Mucosa of stomach (tissue), 1 donor: Measurements from ENCODE around the gene DEAF1.
A peak's percentile ranks its signal among the peaks of the same experiment; 100 is the strongest.

Source experiments
- H3K27me3 ChIP-seq: one replicate; pipeline ENCODE4 v1.7.0; 2013; ENCODE audit warnings: mild to moderate bottlenecking, low read length; ENCODE audit not compliant: control insufficient read depth, insufficient read depth
- H3K36me3 ChIP-seq: one replicate; pipeline ENCODE4 v1.7.0; 2013; ENCODE audit warnings: low read length; ENCODE audit not compliant: control insufficient read depth, insufficient read depth
- H3K4me1 ChIP-seq: one replicate; pipeline ENCODE4 v1.7.0; 2013; ENCODE audit warnings: mild to moderate bottlenecking, low read length; ENCODE audit not compliant: control insufficient read depth, insufficient read depth
- H3K4me3 ChIP-seq: one replicate; pipeline ENCODE4 v1.7.0; 2013; ENCODE audit warnings: low read length
- H3K9ac ChIP-seq: one replicate; pipeline ENCODE4 v1.7.0; 2013; ENCODE audit warnings: mild to moderate bottlenecking, low read length, moderate library complexity
- H3K9me3 ChIP-seq: one replicate; pipeline ENCODE4 v1.7.0; 2013; ENCODE audit warnings: mild to moderate bottlenecking, low read length, moderate library complexity; ENCODE audit not compliant: control insufficient read depth
- donor health status: Pancreatic carcinoma.

Gene DEAF1

GRCh38 chr11:627308-627576 lies 67.8 kb downstream of the DEAF1 start:
- H3K27me3 ChIP-seq = peaks cover 4% of the 10 kb centered on the region
- H3K9ac ChIP-seq = no peak overlapping the region
- no peaks in the 10 kb centered on the region for H3K36me3 ChIP-seq
- no peaks in the 10 kb centered on the region for H3K9me3 ChIP-seq
- H3K4me1 ChIP-seq = peaks cover 33% of the 10 kb centered on the region
- no peak overlapping the region for H3K4me3 ChIP-seq

GRCh38 chr11:626475-627307 lies 68.3 kb downstream of the DEAF1 start, which contains the start of gene SCT:
Gene SCT (minus strand): TSS chr11:627181. CDS start chr11:627143, 38 bp downstream.
- H3K4me1 ChIP-seq = peaks cover 33% of the 10 kb centered on the region
- no peaks in the 10 kb centered on the region for H3K9me3 ChIP-seq
- H3K4me3 ChIP-seq = no peak within 1 kb of the TSS
- H3K9ac ChIP-seq = no peak within 1 kb of the TSS
- H3K36me3 ChIP-seq = no peaks in the 10 kb centered on the region
- peaks cover 4% of the 10 kb centered on the region for H3K27me3 ChIP-seq

GRCh38 chr11:625636-626268 lies 69.3 kb downstream of the DEAF1 start:
- Histone ChIP-seq H3K4me1 (peaks cover 33% of the 10 kb centered on the region), H3K4me3 (no peak overlapping the region), H3K36me3 (no peaks in the 10 kb centered on the region), H3K27me3 (peaks cover 4% of the 10 kb centered on the region), H3K9ac (peak overlapping the region; percentile 59), H3K9me3 (no peaks in the 10 kb centered on the region)

- H3K4me1 ChIP-seq = peaks cover 33% of the 10 kb centered on the region
- peaks cover 4% of the 10 kb centered on the region for H3K27me3 ChIP-seq
- no peaks in the 10 kb centered on the region for H3K36me3 ChIP-seq
- H3K4me3 ChIP-seq = peak within 1 kb of the TSS; percentile 36
- no peaks in the 10 kb centered on the region for H3K9me3 ChIP-seq
- H3K9ac ChIP-seq = peak within 1 kb of the TSS; percentile 59
Observed at GRCh38 chr11:624705-625635, 70.1 kb downstream of the DEAF1 start, which contains the start of gene CDHR5. Gene CDHR5 (minus strand): TSS chr11:624955. CDS start chr11:624902, 53 bp downstream.

- peak overlapping the region; percentile 36 for H3K4me3 ChIP-seq
- no peaks in the 10 kb centered on the region for H3K36me3 ChIP-seq
- H3K27me3 ChIP-seq = peaks cover 4% of the 10 kb centered on the region
- peak overlapping the region; percentile 59 for H3K9ac ChIP-seq
- no peaks in the 10 kb centered on the region for H3K9me3 ChIP-seq
- H3K4me1 ChIP-seq = peaks cover 33% of the 10 kb centered on the region
Observed at GRCh38 chr11:623999-624704, 70.9 kb downstream of the DEAF1 start.

GRCh38 chr11:623349-623869 lies 71.6 kb downstream of the DEAF1 start:
- H3K4me3 ChIP-seq = no peak overlapping the region
- H3K27me3 ChIP-seq = peaks cover 4% of the 10 kb centered on the region
- no peak overlapping the region for H3K9ac ChIP-seq

GRCh38 chr11:621838-622237 lies 73.2 kb downstream of the DEAF1 start:
- Histone ChIP-seq H3K27me3 (peaks cover 4% of the 10 kb centered on the region), H3K9me3 (no peaks in the 10 kb centered on the region), H3K9ac (no peak overlapping the region), H3K4me3 (no peak overlapping the region), H3K4me1 (peaks cover 33% of the 10 kb centered on the region), H3K36me3 (no peaks in the 10 kb centered on the region)

More at GRCh38 chr11:623349-623869, 71.6 kb downstream of the DEAF1 start:
- Histone ChIP-seq H3K4me1 (peaks cover 33% of the 10 kb centered on the region), H3K9me3 (no peaks in the 10 kb centered on the region), H3K36me3 (no peaks in the 10 kb centered on the region)

GRCh38 chr11:620935-621814 lies 73.8 kb downstream of the DEAF1 start:
- H3K36me3 ChIP-seq = no peaks in the 10 kb centered on the region

GRCh38 chr11:620201-620600 lies 74.8 kb downstream of the DEAF1 start:
- Histone ChIP-seq H3K36me3 (no peaks in the 10 kb centered on the region), H3K4me3 (no peak overlapping the region), H3K9me3 (no peaks in the 10 kb centered on the region), H3K27me3 (no peaks in the 10 kb centered on the region), H3K4me1 (peaks cover 27% of the 10 kb centered on the region), H3K9ac (no peak overlapping the region)

More at GRCh38 chr11:620935-621814, 73.8 kb downstream of the DEAF1 start:
- Histone ChIP-seq H3K27me3 (peaks cover 4% of the 10 kb centered on the region), H3K9me3 (no peaks in the 10 kb centered on the region), H3K9ac (no peak overlapping the region), H3K4me3 (no peak overlapping the region), H3K4me1 (peaks cover 33% of the 10 kb centered on the region)

GRCh38 chr11:619628-620050 lies 75.4 kb downstream of the DEAF1 start:
- Histone ChIP-seq H3K27me3 (no peaks in the 10 kb centered on the region), H3K36me3 (no peaks in the 10 kb centered on the region), H3K4me3 (no peak overlapping the region), H3K4me1 (peaks cover 28% of the 10 kb centered on the region), H3K9ac (no peak overlapping the region), H3K9me3 (no peaks in the 10 kb centered on the region)
